Embryonic facial prominence (tissue), 1 donor: ENCODE measurements around the gene PREP.
"Not testable (repeated sequence)": the region's sequence is repeated elsewhere in the genome, so short reads cannot be mapped to it uniquely, and the experiment has no call there.

ENCODE experiments used
- DNase-seq: peaks from one replicate; pipeline ENCODE4 v3.0.0-alpha.2; 2016; ENCODE audit errors: extremely low spot score

PREP gene

DNA sequence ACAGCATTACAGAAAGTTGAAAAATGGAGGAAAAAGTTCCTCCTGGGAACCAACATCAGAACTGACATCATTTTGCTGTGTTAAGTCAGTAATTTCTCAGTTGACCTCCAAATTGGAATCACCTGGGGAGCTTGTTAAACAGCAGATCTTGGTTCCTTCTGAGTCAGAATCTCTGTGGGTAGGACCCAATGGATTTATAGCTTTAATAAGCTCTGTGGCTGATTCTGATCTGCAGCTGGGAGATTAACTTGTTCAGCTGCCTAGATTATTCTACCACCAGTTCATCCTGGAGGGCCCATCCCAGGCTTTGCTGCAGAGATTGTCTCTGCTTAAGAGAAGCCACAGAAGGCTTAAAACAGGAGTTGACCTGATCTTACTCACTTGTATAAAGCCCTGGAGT lies 132.4 kb downstream of the PREP start:
- DNase-seq, result no peak

DNA sequence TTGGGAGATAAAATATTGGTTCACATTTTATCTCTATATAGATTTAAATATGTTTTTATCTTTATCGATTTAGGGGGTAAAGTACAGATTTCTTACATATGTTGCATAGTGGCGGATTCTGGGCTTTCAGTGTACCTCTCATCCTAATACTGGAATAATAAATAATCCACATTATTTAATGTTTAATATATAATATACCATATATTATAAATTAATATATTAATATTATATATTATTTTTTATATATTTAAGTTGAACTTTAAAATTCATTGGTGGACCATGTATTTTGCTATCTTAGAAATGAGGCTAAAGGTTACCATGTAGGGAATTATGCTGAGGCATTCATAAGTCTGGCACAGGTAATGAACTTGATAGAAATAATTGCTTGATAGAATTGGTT lies 133.5 kb downstream of the PREP start:
- no peak for DNase-seq

DNA sequence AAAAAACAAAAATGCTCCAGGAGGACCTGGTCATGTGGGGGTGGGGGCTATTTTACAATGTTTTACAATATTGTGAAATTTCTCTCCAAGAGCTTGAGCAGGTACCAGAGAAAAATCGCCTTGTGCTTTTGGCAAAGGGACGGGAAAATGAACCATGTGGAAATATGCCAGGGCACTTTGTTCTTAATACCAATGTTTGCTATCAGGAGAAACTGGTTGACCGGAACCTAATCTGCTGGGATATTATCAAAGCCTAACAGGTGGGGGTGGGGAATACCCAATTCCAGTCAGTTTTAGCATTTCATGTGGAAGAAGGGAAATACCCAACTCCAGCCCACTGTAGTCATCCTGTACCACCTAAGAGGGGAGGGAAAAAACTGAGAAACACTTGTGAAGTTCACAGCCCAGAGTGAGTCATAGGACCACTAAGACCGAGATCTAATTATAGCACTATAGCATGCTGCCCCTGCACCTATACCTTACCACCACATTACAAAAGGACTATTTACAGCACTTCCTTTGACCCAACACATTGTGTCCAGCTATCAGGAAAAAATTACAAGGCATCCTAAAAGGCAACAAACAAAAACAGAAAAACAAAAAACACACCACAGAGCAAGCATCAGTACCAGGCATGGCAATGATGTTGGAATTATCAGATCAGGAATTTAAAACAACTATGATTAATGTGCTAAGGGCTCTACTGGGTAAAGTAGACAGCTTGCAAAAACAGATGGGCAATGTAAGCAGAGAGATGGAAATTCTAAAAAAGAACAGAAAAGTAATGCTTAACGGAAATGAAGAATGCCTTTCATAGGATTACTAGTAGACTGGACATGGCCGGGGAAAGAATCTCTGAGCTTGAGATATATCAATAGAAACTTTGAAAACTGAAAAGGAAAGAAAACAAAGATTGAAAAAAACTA lies 138.9 kb downstream of the PREP start:
- DNase-seq, result no peak

DNA sequence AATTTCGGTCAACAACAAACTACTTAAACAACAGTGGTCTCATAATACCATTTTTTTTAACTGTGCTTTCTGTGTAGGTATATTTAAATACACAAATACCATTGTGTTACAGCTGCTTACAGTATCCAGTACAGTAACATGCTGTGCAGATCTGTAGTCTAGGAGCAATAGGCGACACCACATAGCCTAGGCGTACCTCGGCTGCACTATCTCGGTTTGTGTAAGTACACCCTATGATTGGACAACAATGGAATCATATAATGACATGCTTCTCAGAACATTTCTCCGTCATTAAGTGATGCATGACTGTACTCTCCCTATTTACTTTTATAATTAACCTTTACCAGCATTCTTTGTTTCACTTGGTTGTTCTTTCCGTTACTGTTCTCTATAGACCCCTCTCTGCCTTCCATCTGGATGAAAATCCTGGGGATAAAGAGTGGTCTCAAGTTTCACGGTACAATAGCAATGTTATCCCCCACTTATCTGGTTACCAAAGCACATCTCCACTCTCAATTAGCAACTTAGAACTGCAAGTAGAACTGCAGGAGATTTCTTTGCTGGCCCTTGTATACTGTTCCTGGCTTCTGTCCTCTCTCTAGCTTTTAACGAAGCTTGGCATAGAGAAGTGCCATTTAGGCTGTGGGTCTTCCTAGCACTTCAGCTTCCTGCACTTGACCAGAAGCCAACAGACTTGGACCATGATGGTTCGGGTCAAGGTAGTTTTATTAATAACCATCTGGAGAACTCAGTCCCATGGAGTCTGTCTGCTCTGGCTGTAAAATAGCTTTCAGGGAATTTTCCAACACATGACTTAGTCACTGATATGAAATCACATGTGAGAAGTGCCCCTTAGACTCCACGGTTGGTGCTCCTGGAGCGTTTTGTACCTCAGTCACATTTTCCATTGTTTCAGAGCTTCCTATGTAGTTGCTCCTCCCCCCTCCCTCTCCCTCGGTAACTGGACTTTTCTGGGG lies 142.7 kb downstream of the PREP start:
- no peak for DNase-seq

DNA sequence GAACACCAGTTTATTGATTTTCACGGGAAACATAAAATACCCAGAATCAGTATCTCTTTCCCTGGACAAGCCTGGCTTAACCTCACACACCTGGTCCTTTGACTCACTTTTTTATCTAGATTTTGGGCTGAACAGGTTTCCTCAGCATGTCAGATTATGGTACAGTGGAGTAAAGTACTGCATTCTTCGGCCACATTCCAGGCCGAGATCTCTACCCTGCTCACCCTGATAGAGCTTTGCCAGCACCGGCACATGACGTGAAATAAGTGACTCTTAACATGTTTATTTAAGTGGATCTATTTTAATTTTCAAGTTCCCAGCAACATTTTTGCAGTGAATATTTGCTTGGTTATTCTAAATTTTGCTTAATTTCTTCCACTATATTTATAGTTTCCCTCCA lies 144.1 kb downstream of the PREP start:
- no peak for DNase-seq

DNA sequence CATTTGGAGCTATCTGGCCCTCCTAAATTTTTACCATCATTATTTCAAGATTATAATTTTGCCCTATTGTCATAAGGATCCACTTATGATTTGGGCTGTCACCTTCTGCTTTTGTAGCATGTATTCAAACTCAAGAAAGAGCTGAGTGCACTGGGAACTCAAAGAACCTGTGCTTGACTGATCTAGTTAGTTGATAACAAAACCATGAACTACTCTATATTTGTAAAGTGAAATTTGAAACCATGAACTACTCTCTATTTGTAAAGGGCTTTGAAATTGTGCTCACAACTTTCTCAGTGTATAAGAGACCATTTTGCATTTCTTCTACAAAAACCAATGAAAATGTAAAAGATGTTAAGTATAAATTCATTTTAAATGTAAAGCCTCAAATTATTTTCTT lies 145.5 kb downstream of the PREP start:
- no peak for DNase-seq

DNA sequence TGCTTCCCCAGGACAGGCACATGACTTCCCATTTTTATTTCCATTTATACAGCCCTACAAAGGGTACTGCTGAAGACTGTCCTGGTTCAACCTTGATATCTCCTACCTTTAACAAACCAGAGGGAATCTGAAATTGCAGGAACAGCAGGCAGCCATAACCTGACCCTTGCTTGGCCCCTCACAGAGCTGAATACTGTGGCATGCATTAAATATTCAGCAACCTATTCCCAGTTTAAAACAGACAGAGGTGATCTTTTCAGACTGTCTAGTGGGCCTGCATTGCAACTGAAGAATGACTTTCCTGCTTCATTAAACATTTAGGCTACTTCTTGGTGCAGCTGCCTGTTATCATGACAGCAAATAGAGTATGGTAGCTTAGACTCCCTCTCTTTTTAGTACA lies 146.3 kb downstream of the PREP start:
- no peak for DNase-seq

DNA sequence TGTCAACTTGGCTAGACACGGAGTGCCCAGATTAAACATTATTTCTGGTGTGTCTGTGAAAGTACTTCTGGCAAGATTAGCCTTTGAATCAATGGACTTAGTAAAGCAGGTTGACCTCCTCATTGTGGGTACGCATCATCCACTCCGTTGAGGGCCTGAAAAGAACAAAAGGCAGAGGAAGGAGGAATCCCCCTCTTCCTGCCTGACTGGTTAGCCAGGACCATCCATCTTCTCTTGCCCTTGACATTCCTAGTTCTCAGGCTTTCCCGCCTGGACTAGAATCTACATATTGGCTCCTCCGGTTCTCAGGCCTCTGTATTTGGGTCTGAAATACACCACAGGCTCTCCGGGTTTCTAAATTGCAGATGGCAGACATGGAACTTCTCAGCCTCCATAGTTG lies 149.1 kb downstream of the PREP start:
- no peak for DNase-seq

DNA sequence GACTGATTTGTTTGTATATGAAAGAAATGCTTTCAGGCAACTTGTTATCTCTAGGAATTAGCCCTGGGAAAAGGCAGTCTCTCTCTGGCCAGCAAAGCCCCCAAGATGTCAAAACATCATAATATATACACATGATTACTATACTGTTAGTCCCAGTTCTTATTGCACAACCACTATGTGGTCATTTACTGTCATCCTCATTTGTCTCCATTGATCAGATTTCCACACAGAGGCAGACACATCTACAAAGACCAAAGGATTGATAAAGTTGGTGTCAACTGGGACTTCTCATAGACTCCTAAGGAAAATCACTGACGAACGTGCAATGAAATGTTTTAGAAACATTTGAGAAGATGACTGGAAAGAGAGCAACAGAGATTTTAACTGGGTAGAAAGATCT lies 151.2 kb downstream of the PREP start:
- DNase-seq, result no peak

DNA sequence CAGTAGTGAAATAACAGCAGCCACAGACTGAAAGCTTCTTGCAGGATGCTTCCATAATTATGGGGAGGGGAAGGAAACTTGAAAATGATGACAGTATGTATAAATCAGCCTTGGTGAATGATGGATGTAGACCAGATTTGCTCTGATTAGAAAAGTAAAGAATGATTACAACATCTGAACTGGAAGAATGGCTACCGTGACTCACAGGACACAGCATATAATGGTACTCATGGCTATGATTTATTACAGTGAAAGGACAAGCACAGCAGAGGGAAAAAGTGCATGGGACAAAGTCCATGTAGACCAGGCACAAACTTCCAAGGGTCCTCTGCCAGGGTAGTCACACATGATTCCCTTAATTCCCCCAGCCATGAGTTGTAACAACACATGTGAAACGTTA lies 152.3 kb downstream of the PREP start:
- no peak for DNase-seq

DNA sequence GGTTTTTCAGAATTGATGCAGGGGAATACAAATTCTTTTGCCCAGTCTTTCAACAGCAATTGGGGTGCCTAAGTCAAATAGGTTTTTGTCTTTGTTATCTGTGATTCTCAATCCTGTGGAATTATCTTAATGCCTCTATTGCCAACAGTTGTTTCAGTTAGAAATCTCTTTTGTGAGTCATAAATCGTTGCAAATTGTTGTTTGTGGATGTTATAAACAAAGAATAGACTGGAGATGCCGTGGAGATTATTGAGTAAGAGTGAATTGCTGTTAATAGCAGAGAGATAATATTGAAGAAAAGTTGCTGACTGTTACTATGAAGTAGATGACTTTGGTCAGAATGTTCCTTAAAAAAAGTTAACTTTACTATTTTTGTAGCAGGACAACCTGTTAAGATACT lies 159.4 kb downstream of the PREP start:
- no peak for DNase-seq

DNA sequence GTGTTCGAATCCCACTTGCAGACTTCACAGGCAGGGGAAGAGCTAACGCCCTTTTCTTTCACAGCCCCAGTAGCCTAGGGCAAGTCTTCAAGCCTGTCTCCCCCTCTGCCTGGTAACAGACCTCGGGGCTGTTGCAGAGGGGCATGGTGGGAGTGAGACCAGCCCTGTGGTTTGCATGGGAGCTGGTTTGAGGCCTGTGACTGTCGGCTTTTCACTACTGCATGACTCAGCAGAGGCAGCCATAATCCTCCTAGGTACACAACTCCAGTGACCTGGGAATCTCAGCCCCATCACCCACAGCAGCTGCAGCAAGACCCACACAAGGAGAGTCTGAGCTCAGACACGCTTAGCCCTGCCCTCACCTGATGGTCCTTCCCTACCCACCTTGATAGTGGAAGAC lies 167.7 kb downstream of the PREP start:
- DNase-seq, result no peak

DNA sequence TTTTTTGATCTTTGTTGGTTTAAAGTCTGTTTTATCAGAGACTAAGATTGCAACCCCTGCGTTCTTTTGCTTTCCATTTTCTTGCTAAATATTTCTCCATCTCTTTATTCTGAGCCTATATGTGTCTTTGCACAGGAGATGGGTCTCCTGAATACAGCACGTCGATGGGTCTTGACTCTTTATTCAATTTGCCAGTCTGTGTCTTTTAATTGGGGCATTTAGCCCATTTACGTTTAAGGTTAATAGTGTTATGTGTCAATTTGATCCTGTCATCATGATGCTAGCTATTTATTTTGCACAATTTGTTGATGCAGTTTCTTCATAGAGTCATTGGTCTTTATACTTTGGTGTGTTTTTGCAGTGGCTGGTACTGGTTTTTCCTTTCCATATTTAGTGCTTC lies 171.1 kb downstream of the PREP start:
- not testable (repeated sequence) for DNase-seq
